Nephron progenitor cell (in vitro differentiated cells): ENCODE measurements around the gene CASTOR2.

Experiments used
- DNase-seq: peaks from one replicate; pipeline ENCODE4 v3.0.0; 2021
- H3K27ac Mint-ChIP-seq: 2 replicates; pipeline ENCODE4 v1.8.0; 2021; ENCODE audit warnings: mild to moderate bottlenecking, moderate library complexity, mixed read lengths
- H3K27me3 Mint-ChIP-seq: 2 replicates; pipeline ENCODE4 v1.8.0; 2021; ENCODE audit warnings: mild to moderate bottlenecking, low read depth, mixed read lengths; ENCODE audit not compliant: poor library complexity
- H3K36me3 Mint-ChIP-seq: 2 replicates; pipeline ENCODE4 v1.8.0; 2021; ENCODE audit warnings: low read depth, mixed read lengths
- H3K4me1 Mint-ChIP-seq: 2 replicates; pipeline ENCODE4 v1.8.0; 2021; ENCODE audit warnings: mixed read lengths
- H3K4me3 Mint-ChIP-seq: 2 replicates; pipeline ENCODE4 v1.8.0; 2021; ENCODE audit warnings: mild to moderate bottlenecking, moderate library complexity, mixed read lengths
- H3K9me3 Mint-ChIP-seq: 2 replicates; pipeline ENCODE4 v1.8.0; 2021; ENCODE audit warnings: mild to moderate bottlenecking, moderate library complexity, mixed read lengths
- TF ChIP-seq, protein P1 (sequence below): fragments of 200-600 bp; sonication (generic); IDR thresholded peaks from 2 replicates; pipeline ENCODE4 v1.5.0; 2021; ENCODE audit warnings: antibody characterized with exemption

The CASTOR2 gene

DNA sequence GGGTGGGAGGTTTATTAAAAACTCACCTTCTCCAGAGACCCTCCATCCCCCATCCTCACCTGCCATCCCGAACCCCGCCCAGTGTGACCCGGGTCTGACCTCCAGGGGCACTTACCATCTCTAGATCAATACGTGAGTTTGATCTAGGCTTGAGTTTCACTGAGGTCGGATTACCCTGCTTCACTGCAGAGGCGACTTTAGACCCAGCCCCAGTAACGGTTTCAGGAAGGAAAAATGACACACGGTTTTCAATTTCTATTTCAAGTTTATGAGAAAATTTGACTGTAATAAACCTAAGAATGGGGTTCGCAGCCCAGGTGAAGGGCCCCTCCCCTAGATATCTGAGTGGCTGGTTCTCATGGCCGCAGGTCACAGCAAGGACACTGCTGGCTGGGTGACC is 76.0 kb downstream of the CASTOR2 start:
- Mint-ChIP-seq H3K4me1 (peaks cover 26% of the 10 kb centered on the region), H3K27ac (no peak overlapping the region), H3K27me3 (no peaks in the 10 kb centered on the region), H3K9me3 (no peaks in the 10 kb centered on the region), H3K36me3 (peaks cover 20% of the 10 kb centered on the region), H3K4me3 (no peak overlapping the region)
- DNase-seq: no peak
- TF ChIP-seq, protein P1, sequence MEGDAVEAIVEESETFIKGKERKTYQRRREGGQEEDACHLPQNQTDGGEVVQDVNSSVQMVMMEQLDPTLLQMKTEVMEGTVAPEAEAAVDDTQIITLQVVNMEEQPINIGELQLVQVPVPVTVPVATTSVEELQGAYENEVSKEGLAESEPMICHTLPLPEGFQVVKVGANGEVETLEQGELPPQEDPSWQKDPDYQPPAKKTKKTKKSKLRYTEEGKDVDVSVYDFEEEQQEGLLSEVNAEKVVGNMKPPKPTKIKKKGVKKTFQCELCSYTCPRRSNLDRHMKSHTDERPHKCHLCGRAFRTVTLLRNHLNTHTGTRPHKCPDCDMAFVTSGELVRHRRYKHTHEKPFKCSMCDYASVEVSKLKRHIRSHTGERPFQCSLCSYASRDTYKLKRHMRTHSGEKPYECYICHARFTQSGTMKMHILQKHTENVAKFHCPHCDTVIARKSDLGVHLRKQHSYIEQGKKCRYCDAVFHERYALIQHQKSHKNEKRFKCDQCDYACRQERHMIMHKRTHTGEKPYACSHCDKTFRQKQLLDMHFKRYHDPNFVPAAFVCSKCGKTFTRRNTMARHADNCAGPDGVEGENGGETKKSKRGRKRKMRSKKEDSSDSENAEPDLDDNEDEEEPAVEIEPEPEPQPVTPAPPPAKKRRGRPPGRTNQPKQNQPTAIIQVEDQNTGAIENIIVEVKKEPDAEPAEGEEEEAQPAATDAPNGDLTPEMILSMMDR: no peak

- Mint-ChIP-seq H3K36me3 (peaks cover 25% of the 10 kb centered on the region), H3K9me3 (no peaks in the 10 kb centered on the region), H3K4me3 (no peak overlapping the region), H3K4me1 (peaks cover 37% of the 10 kb centered on the region), H3K27me3 (no peaks in the 10 kb centered on the region), H3K27ac (peak overlapping the region; percentile 69)
- TF ChIP-seq, protein P1: no peak
- no peak for DNase-seq
These were observed 77.8 kb downstream of the CASTOR2 start for GRCh38 chr7:75042286-75042685.

- no peaks in the 10 kb centered on the region for H3K9me3 Mint-ChIP-seq
- peaks cover 25% of the 10 kb centered on the region for H3K36me3 Mint-ChIP-seq
- no peak overlapping the region for H3K4me3 Mint-ChIP-seq
- no peaks in the 10 kb centered on the region for H3K27me3 Mint-ChIP-seq
- peak overlapping the region; percentile 69 for H3K27ac Mint-ChIP-seq
- H3K4me1 Mint-ChIP-seq: peaks cover 37% of the 10 kb centered on the region
- TF ChIP-seq, protein P1: no peak
- DNase-seq: no peak
These were observed 78.6 kb downstream of the CASTOR2 start for GRCh38 chr7:75042831-75043703.

DNA sequence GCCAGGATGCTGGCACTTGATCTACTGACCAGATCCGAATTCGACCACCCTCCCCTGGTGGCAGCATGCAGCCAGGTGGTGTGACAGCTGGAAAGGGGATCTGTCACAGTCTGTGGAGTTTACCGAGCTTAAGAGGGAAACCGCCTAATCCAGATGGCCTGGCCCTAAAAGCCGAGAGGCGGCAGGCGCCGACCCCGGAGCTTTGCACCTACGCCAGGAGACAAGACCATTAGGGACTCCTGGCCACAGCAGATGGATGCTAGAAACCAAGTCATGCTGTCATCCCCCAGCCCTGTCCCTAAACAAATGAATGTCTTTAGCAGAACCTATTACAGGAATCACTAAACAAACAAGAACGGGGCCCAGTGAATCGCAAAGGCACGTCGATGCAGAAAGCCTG is 81.4 kb downstream of the CASTOR2 start:
- H3K27me3 Mint-ChIP-seq: no peaks in the 10 kb centered on the region
- no peak overlapping the region for H3K27ac Mint-ChIP-seq
- no peak overlapping the region for H3K4me3 Mint-ChIP-seq
- TF ChIP-seq, protein P1: no peak
- H3K36me3 Mint-ChIP-seq: peaks cover 42% of the 10 kb centered on the region
- peaks cover 24% of the 10 kb centered on the region for H3K4me1 Mint-ChIP-seq
- DNase-seq: no peak
- no peaks in the 10 kb centered on the region for H3K9me3 Mint-ChIP-seq

GRCh38 chr7:75048435-75049379 is 84.2 kb downstream of the CASTOR2 start:
- H3K36me3 Mint-ChIP-seq: peaks cover 41% of the 10 kb centered on the region
- H3K27me3 Mint-ChIP-seq: peaks cover 6% of the 10 kb centered on the region
- no peaks in the 10 kb centered on the region for H3K9me3 Mint-ChIP-seq
- H3K27ac Mint-ChIP-seq: peak overlapping the region; percentile 75
- TF ChIP-seq, protein P1: no peak
- peaks cover 18% of the 10 kb centered on the region for H3K4me1 Mint-ChIP-seq
- DNase-seq: no peak
- no peak overlapping the region for H3K4me3 Mint-ChIP-seq
